ENCODE data around the gene DGUOK.

The DGUOK gene

DNA sequence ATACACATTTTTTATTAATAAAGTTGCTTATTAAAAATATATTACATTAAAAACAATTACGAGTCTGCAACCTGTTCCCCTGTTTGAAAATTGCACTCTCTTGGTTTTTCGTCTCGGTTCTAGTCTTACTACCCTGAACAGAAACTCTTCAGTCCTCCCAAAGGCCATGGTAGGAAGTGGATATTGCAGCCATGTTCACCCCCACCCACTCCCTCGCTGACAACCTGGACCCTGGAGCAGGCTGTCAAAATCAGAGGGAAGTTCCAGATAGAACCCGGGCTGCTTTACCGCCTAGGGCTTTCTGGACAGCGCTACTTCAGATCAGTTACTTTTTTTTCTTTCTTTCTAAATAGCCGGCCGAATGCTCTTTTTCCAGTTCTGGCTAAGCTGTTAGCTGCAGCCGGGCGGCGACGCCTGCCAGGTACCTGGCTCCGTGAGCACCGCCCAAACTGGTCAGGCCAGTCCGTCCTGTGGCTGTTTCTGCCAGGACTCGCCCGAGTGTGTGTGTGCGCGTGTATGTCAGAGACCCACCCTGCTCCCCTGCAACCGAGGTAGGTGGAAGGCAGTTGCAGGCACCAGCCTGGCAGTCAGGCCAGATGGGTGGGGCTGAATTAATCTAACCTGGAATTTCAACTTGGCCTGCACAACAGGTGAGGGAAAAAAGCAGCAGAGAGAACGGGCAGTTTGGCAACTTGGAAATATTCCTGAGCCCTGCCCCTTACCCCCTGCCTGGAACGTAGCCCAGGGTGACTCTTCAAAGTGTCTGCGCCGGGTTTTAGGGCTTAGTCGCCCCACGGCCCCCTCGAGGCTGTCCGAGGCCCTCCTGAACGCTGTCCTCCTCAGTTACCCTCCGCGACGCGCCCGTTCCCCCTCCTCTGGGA is 56.9 kb downstream of the DGUOK start:
- DNase-seq, result peak; percentile 72 to 87

- peak in 1 of 2 donors; percentile 29 for DNase-seq
Measured at GRCh38 chr2:73984203-73984921, 57.7 kb downstream of the DGUOK start, which contains the start of gene TET3. TSS of gene TET3 (plus strand) at chr2:73984910. CDS start at chr2:73986404, 1,494 bp downstream.

- no peak for DNase-seq
Measured at GRCh38 chr2:73984922-73985307, 58.2 kb downstream of the DGUOK start.

- DNase-seq, result peak; percentile 86 to 91
Measured at GRCh38 chr2:73985308-73986084, 58.8 kb downstream of the DGUOK start.

DNA sequence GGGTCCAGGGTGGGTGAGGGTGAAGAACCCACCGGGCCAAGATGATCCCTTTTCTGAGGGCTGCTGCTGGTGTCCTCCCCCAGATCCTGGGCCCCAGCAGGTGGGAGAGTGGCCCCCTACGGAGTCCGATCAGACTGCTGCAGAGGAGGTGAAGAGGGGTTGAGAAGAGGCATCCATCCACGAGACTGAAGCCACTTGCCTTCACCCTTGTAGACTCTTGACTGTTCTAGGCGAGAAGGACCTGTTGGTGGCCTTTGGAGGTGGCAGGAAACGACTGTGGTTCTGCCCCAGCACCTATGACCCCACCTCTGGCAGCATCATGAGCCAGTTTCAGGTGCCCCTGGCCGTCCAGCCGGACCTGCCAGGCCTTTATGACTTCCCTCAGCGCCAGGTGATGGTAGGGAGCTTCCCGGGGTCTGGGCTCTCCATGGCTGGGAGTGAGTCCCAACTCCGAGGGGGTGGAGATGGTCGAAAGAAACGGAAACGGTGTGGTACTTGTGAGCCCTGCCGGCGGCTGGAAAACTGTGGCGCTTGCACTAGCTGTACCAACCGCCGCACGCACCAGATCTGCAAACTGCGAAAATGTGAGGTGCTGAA is 59.5 kb downstream of the DGUOK start:
- DNase-seq, result no peak

- DNase-seq, result peak; percentile 41 to 52
Measured at GRCh38 chr2:73987109-73987947, 60.6 kb downstream of the DGUOK start.

DNA sequence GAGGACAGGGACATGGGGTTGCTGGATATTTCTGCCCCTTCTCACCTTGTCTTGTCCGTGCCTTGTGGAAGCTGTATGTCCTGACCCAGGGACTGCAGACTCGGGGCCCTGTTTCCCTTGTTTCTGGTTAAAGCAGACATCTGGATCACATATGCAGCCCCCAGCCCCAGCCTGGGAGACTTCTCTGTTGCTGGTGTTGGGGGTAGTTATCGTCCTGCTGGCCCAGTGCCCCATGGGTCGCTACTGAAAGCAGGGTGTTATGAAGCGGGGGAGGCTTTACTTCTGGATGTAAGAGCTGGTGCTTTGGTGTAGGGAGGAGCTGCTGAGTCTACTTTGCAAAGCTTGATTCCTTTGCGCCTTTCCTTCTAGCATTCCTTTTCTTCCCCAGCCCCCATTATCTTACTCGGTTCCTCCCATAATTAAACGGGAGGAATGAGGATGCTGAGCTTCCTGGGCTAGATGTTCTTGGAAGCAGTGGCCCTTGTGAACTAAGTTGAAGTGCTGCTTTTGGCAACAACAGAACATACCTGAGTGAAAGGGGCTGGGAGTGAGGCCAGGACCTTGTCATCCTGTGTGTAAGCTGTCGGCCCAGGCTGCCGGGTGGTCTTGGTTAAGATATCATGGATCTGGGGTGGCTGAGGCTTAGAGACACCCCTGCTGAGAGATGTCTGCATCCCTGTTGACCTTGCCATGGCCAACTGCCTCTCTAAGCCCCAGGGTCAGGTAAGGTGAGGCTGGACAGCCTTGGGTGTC is 61.4 kb downstream of the DGUOK start:
- DNase-seq, result no peak

DNA sequence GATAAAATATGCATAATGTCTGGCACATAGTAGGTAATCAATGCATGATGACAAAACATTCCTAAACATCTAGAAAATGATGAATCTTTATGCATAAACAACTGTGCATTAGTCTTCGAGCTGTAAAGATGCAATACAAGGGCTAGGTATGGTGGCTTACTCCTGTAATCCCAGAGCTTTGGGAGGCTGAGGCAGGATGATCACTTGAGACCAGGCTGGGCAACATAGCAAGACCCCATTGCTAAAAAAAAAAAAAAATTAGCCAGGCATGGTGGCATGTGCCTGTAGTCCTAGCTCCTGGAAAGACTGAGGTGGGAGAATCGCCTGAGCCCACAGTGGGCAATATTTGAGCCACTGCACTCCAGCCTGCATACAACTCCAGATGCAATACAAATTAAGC is 63.3 kb downstream of the DGUOK start:
- DNase-seq, result no peak

DNA sequence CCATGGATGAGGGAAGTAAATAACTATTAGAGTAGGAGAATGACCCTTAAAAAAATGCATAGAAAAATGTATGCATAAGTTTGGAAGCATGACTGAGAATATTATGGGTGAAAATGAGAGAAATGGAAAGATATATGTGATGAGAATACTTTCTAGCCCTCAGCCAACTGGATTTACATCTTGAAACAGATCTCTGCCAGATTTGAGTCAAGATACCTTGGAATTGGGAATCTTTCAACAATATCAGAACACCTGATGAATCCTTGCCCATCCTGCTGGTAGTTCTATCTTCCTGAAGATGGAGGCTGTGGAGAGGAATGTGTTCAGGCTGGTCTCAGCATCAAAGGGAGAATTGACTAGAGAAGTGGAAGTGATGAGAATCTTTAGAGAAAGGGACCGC is 63.9 kb downstream of the DGUOK start:
- no peak for DNase-seq

DNA sequence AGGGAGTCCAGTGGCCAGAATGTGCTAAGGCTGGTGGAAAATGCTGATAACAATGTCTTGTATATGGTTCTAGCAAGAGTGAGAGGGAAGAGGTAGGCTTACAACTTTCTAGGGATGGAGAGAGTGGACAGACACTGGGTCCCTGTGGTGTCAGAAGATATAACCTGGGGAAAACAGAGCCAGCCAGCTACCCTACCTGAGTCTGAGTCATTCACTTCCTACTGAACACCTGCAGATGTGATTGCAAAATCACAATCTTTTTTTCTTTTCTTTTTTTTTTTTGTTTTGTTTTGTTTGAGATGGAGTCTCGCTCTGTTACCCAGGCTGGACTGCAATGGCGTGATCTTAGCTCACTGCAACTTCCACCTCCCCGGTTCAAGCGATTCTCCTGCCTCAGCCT is 65.4 kb downstream of the DGUOK start:
- DNase-seq, result no peak

GRCh38 chr2:73993376-73993775 is 66.7 kb downstream of the DGUOK start:
- DNase-seq, result no peak

DNA sequence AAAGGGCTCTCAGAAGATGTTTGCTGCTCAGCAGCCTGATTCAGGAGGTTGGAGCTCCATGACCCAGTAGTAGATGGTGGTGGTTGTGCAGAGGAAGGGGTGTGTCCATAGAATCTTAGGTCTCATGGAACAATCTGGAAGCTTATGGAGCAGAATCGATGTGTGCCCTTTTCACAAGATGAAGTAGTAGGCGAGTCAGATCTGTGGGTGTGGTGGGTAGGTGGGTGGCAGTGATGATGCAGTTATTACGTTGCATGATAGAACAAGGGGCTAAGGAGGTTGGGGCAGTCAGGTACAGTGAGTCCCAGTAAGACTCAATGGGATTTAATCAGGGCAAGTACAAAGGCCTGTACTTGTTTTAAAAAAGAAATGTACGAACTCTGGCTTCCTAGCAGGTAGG is 67.1 kb downstream of the DGUOK start:
- no peak for DNase-seq

DNA sequence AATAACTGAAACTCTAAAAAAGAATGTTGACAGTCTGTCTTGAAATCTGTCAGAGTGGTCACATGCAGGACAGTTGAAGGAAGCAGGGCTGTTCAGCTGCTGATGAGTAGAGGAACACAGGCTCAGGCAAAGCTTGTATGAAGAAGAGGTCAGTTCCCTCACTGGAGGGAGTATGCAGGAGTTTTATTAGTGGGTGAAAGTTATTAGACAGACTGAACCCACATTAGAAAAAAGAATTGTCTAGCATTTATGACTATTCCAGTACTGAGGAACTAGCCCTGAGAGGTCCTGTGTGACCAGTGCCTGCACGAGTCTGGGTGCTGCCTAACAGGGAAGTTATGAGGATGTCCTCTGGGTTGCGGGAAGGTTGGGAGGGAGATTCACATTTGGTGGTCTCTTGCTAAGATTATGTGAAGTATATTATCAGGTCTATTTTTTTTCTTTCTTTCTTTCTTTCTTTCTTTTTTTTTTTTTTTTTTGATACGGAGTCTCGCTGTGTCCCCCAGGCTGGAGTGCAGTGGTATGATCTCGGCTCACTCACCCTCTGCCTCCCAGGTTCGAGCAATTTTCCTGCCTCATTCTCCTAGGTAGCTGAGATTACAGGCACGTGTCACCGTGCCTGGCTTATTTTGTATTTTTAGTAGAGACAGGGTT is 67.6 kb downstream of the DGUOK start:
- peak; percentile 39 to 47 for DNase-seq

DNA sequence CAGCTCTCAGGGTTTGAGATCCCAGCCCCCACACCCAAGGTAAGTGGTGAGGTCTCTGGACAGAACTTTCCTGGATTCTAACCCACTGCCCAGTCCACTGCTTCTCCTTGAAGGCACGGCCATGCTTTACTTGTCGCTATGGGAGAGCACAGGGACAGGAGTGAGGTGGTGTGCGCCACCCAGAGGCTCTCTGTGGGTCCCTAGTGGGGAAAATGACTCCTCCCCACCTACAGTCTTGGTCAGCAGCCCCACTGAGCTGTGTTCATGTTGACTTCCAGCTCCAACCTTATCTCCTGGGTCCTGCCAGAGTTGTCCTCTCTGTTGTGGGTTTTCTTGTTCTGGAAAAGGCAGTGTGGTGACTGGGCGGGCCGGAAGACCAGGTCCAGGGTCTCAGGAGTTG is 69.1 kb downstream of the DGUOK start:
- DNase-seq, result no peak

- no peak for DNase-seq
Measured at GRCh38 chr2:73997813-73998212, 71.1 kb downstream of the DGUOK start.

GRCh38 chr2:73998451-73998850 is 71.8 kb downstream of the DGUOK start:
- no peak for DNase-seq

GRCh38 chr2:73998933-73999332 is 72.3 kb downstream of the DGUOK start:
- no peak for DNase-seq

- no peak for DNase-seq
Measured at GRCh38 chr2:73999881-74000597, 73.4 kb downstream of the DGUOK start.

GRCh38 chr2:74000666-74001065 is 74.0 kb downstream of the DGUOK start:
- DNase-seq, result no peak

- no peak for DNase-seq
Measured at GRCh38 chr2:74001121-74001520, 74.4 kb downstream of the DGUOK start.
